Skin epidermis (tissue), 12 donors: ENCODE data around the gene ETV4.
"Not testable (repeated sequence)": the region's sequence is repeated elsewhere in the genome, so short reads cannot be mapped to it uniquely, and the experiment has no call there.

Experiments
- H3K27ac ChIP-seq, 21 experiments: fragments of 200-600 bp; sonication (generic) in 11 of 21; one replicate each; pipeline ENCODE4 v1.5.0; 2020; ENCODE audit warnings: mild to moderate bottlenecking in 3 of 21, inconsistent platforms in 2 of 21, moderate library complexity in 2 of 21
- H3K4me3 ChIP-seq, 7 experiments: fragments of 200-600 bp; sonication (generic) in 2 of 7; one replicate each; pipeline ENCODE4 v1.5.0; 2020; ENCODE audit warnings: inconsistent platforms in 2 of 7, mild to moderate bottlenecking in 2 of 7, moderate library complexity in 1 of 7

Gene ETV4

GRCh38 chr17:43528319-43528987 is 17.7 kb downstream of the ETV4 start:
- Histone ChIP-seq H3K4me3 (no peak overlapping the region), H3K27ac (peak overlapping the region in 1 of 21 experiments; percentile 6)

- H3K4me3 ChIP-seq, result no peak overlapping the region
- peak overlapping the region in 1 of 21 experiments; percentile 11 for H3K27ac ChIP-seq
Measured at GRCh38 chr17:43526886-43527648, 19.1 kb downstream of the ETV4 start.

- Histone ChIP-seq H3K27ac (no peak overlapping the region), H3K4me3 (no peak overlapping the region)
Measured at GRCh38 chr17:43524945-43525575, 21.1 kb downstream of the ETV4 start.

GRCh38 chr17:43521389-43521788 is 24.8 kb downstream of the ETV4 start:
- Histone ChIP-seq H3K4me3 (no peak overlapping the region), H3K27ac (no peak overlapping the region)

- no peak overlapping the region for H3K27ac ChIP-seq
- H3K4me3 ChIP-seq, result no peak overlapping the region
Measured at GRCh38 chr17:43517615-43518386, 28.3 kb downstream of the ETV4 start.

- H3K27ac ChIP-seq, result peak overlapping the region in 1 of 21 experiments; percentile 57
Measured at GRCh38 chr17:43517161-43517560, 29.0 kb downstream of the ETV4 start.

GRCh38 chr17:43515656-43516055 is 30.5 kb downstream of the ETV4 start:
- H3K27ac ChIP-seq, result no peak overlapping the region
- no peak overlapping the region for H3K4me3 ChIP-seq

More at GRCh38 chr17:43517161-43517560, 29.0 kb downstream of the ETV4 start:
- H3K4me3 ChIP-seq, result no peak overlapping the region

- H3K4me3 ChIP-seq, H3K27ac ChIP-seq: not testable (repeated sequence)
Measured at GRCh38 chr17:43511199-43511598, 34.9 kb downstream of the ETV4 start.

- not testable (repeated sequence) for H3K27ac ChIP-seq, H3K4me3 ChIP-seq
Measured at GRCh38 chr17:43509440-43509839, 36.7 kb downstream of the ETV4 start.

GRCh38 chr17:43490621-43491020 is 55.5 kb downstream of the ETV4 start:
- no peak overlapping the region for H3K27ac ChIP-seq
- H3K4me3 ChIP-seq, result no peak overlapping the region

- H3K4me3 ChIP-seq, result peak within 1 kb of the TSS; percentile 60 to 76 (median 70)
- peak within 1 kb of the TSS in 20 of 21 experiments; percentile 72 to 93 (median 87) for H3K27ac ChIP-seq
Measured at GRCh38 chr17:43483674-43484551, 62.2 kb downstream of the ETV4 start, which contains the start of gene DHX8. DHX8 (plus strand) TSS chr17:43483975; CDS start chr17:43484038, 63 bp downstream.

GRCh38 chr17:43482103-43483012 is 63.8 kb downstream of the ETV4 start:
- H3K4me3 ChIP-seq, result no peak overlapping the region
- H3K27ac ChIP-seq, result peak overlapping the region in 6 of 21 experiments; percentile 70 to 85 (median 80)

GRCh38 chr17:43479948-43480347 is 66.2 kb downstream of the ETV4 start:
- Histone ChIP-seq H3K4me3 (no peak overlapping the region), H3K27ac (no peak overlapping the region)
